IPS-15b (cell line): Measurements from ENCODE around the gene ZNF254.
"Not testable (repeated sequence)": the region's sequence is repeated elsewhere in the genome, so short reads cannot be mapped to it uniquely, and the experiment has no call there.

Source experiments
- H3K27me3 ChIP-seq: one replicate; pipeline ENCODE4 v1.6.1; 2013; ENCODE audit warnings: low read length; ENCODE audit not compliant: control insufficient read depth, insufficient read depth
- H3K36me3 ChIP-seq: one replicate; pipeline ENCODE4 v1.6.1; 2013; ENCODE audit warnings: low read length; ENCODE audit not compliant: control insufficient read depth, insufficient read depth
- H3K4me1 ChIP-seq: one replicate; pipeline ENCODE4 v1.6.1; 2013; ENCODE audit warnings: mild to moderate bottlenecking, low read length; ENCODE audit not compliant: control insufficient read depth, insufficient read depth
- H3K4me3 ChIP-seq: one replicate; pipeline ENCODE4 v1.5.1; 2013; ENCODE audit warnings: low read depth, low read length
- H3K9ac ChIP-seq: one replicate; pipeline ENCODE4 v1.6.1; 2013; ENCODE audit warnings: low read depth, mild to moderate bottlenecking, low read length
- H3K9me3 ChIP-seq: one replicate; pipeline ENCODE4 v1.6.1; 2013; ENCODE audit warnings: mild to moderate bottlenecking, low read length; ENCODE audit not compliant: control insufficient read depth, insufficient read depth

ZNF254 gene

GRCh38 chr19:24074720-24075454 lies 12.1 kb upstream of the ZNF254 start:
- H3K4me1 ChIP-seq = peaks cover 20% of the 10 kb centered on the region
- H3K27me3 ChIP-seq = no peaks in the 10 kb centered on the region
- H3K9ac ChIP-seq = no peak overlapping the region
- peaks cover 3% of the 10 kb centered on the region for H3K9me3 ChIP-seq
- H3K36me3 ChIP-seq = peaks cover 7% of the 10 kb centered on the region
- no peak overlapping the region for H3K4me3 ChIP-seq

GRCh38 chr19:24075530-24075929 lies 11.5 kb upstream of the ZNF254 start:
- H3K9me3 ChIP-seq, H3K36me3 ChIP-seq, H3K27me3 ChIP-seq, H3K9ac ChIP-seq, H3K4me3 ChIP-seq: not testable (repeated sequence)
- peaks cover 20% of the 10 kb centered on the region for H3K4me1 ChIP-seq

- H3K4me1 ChIP-seq = peaks cover 20% of the 10 kb centered on the region
- no peak overlapping the region for H3K9ac ChIP-seq
- no peaks in the 10 kb centered on the region for H3K27me3 ChIP-seq
- H3K9me3 ChIP-seq = peaks cover 3% of the 10 kb centered on the region
- H3K4me3 ChIP-seq = no peak overlapping the region
- peaks cover 7% of the 10 kb centered on the region for H3K36me3 ChIP-seq
Measured at GRCh38 chr19:24078680-24079079, 8.3 kb upstream of the ZNF254 start.

- no peak overlapping the region for H3K9ac ChIP-seq
- peaks cover 17% of the 10 kb centered on the region for H3K4me1 ChIP-seq
- peaks cover 3% of the 10 kb centered on the region for H3K36me3 ChIP-seq
- no peaks in the 10 kb centered on the region for H3K9me3 ChIP-seq
- no peaks in the 10 kb centered on the region for H3K27me3 ChIP-seq
- no peak overlapping the region for H3K4me3 ChIP-seq
Measured at GRCh38 chr19:24081056-24081455, 5.9 kb upstream of the ZNF254 start.

GRCh38 chr19:24098359-24098758 lies 11.4 kb downstream of the ZNF254 start:
- no peaks in the 10 kb centered on the region for H3K36me3 ChIP-seq
- peaks cover 6% of the 10 kb centered on the region for H3K4me1 ChIP-seq
- no peaks in the 10 kb centered on the region for H3K27me3 ChIP-seq
- no peaks in the 10 kb centered on the region for H3K9me3 ChIP-seq
- no peak overlapping the region for H3K9ac ChIP-seq
- no peak overlapping the region for H3K4me3 ChIP-seq

DNA sequence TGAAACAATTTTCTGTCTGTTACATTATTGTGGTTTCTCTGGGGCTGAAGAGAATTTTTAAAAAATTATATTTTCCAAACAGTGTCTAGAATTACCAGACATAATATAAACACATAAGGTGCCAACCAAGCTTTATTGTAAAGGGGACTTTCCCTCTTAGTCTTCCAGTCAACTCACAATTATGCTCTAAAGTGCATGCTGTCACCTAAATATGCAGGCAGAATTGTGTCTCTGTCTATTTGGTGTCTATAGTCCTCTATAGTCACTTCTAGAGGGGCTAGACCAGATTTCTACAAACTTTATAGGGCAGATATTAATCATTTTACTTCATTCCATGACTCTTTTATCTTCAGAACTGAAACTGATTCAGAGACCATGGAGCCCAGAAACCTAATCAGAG lies 12.8 kb downstream of the ZNF254 start:
- H3K36me3 ChIP-seq = no peaks in the 10 kb centered on the region
- no peak overlapping the region for H3K9ac ChIP-seq
- H3K27me3 ChIP-seq = no peaks in the 10 kb centered on the region
- peaks cover 6% of the 10 kb centered on the region for H3K4me1 ChIP-seq
- no peaks in the 10 kb centered on the region for H3K9me3 ChIP-seq
- H3K4me3 ChIP-seq = no peak overlapping the region

DNA sequence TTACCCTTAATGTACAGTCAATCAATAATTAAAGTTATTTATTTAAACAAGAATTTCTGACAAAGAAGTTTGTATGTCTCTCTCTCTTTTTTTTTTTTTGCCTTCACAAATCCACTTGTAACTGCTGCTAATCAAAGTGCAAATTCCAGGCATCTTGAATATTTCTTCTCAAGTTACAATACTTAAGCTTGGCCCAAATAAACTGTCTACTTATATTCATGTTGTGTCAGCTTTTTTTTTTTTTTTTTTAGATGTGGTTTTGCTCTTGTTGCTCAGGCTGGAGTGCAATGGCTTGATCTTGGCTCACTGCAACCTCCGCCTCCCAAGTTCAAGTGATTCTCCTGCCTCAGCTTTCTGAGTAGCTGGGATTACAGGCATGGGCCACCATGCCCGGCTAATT lies 13.6 kb downstream of the ZNF254 start:
- not testable (repeated sequence) for H3K4me3 ChIP-seq, H3K9me3 ChIP-seq, H3K4me1 ChIP-seq, H3K9ac ChIP-seq, H3K27me3 ChIP-seq, H3K36me3 ChIP-seq

- Histone ChIP-seq H3K9me3 (no peaks in the 10 kb centered on the region), H3K36me3 (no peaks in the 10 kb centered on the region)
Measured at GRCh38 chr19:24101459-24102115, 14.6 kb downstream of the ZNF254 start.

DNA sequence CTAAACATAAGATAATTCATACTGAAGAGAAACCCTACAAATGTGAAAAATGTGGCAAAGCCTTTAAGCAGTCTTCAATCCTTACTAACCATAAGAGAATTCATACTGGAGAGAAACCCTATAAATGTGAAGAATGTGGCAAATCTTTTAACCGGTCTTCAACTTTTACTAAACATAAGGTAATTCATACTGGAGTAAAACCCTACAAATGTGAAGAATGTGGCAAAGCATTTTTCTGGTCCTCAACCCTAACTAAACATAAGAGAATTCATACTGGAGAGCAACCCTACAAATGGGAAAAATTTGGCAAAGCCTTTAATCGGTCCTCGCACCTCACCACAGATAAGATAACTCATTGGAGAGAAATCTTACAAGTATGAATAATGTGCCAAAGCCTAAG lies 40.6 kb downstream of the ZNF254 start:
- H3K4me3 ChIP-seq = no peak overlapping the region
- no peaks in the 10 kb centered on the region for H3K27me3 ChIP-seq
- no peaks in the 10 kb centered on the region for H3K4me1 ChIP-seq
- peaks cover 5% of the 10 kb centered on the region for H3K36me3 ChIP-seq
- H3K9ac ChIP-seq = no peak overlapping the region
- peaks cover 39% of the 10 kb centered on the region for H3K9me3 ChIP-seq

More at GRCh38 chr19:24101459-24102115, 14.6 kb downstream of the ZNF254 start:
- H3K27me3 ChIP-seq = no peaks in the 10 kb centered on the region
- H3K4me1 ChIP-seq = peaks cover 6% of the 10 kb centered on the region
- H3K4me3 ChIP-seq = no peak overlapping the region
- no peak overlapping the region for H3K9ac ChIP-seq

GRCh38 chr19:24140099-24140498 lies 53.1 kb downstream of the ZNF254 start:
- no peaks in the 10 kb centered on the region for H3K9me3 ChIP-seq

GRCh38 chr19:24140591-24140990 lies 53.6 kb downstream of the ZNF254 start:
- Histone ChIP-seq H3K4me1 (no peaks in the 10 kb centered on the region), H3K36me3 (peaks cover 2% of the 10 kb centered on the region), H3K9me3 (no peaks in the 10 kb centered on the region), H3K9ac (no peak overlapping the region), H3K4me3 (no peak overlapping the region), H3K27me3 (no peaks in the 10 kb centered on the region)

More at GRCh38 chr19:24140099-24140498, 53.1 kb downstream of the ZNF254 start:
- H3K4me1 ChIP-seq = no peaks in the 10 kb centered on the region
- H3K9ac ChIP-seq = no peak overlapping the region
- no peaks in the 10 kb centered on the region for H3K27me3 ChIP-seq
- H3K4me3 ChIP-seq = no peak overlapping the region
- peaks cover 2% of the 10 kb centered on the region for H3K36me3 ChIP-seq

DNA sequence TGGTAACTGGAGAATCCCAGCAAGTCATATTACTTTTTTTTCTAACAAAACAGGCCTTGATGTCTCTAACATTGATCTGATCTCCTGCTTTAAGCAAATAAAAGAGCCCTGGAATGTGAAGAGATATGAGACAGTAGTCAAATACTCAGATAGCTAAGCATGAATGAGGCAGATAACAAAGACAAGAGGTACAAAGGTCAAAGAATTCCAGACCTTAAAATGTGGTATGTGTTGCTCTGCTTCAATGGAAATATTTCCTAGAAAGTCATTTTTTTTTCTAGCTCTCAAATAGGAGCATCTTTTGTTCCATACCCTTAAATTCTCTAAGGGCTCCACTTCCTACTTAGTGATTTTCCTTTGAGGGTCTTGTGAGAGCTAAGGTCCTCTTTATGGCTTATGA lies 54.6 kb downstream of the ZNF254 start:
- H3K9ac ChIP-seq = no peak overlapping the region
- no peak overlapping the region for H3K4me3 ChIP-seq
- H3K27me3 ChIP-seq = no peaks in the 10 kb centered on the region
- no peaks in the 10 kb centered on the region for H3K9me3 ChIP-seq
- H3K36me3 ChIP-seq = peaks cover 2% of the 10 kb centered on the region
- no peaks in the 10 kb centered on the region for H3K4me1 ChIP-seq
